HG03135 (cell line): ENCODE results near the gene PLCL1.

Experiments used
- ATAC-seq: cut with Tn5 transposase; IDR thresholded peaks from one replicate; pipeline ENCODE4 v1.9.1; 2021; ENCODE audit warnings: mild to moderate bottlenecking, moderate library complexity; ENCODE audit not compliant: unreplicated experiment

Gene PLCL1

GRCh38 chr2:198098918-198099317, 294.5 kb downstream of the PLCL1 start:
- ATAC-seq: no peak

- no peak for ATAC-seq
These were observed 296.0 kb downstream of the PLCL1 start for GRCh38 chr2:198100346-198100745.

GRCh38 chr2:198101688-198102087, 297.3 kb downstream of the PLCL1 start:
- ATAC-seq: no peak

- no peak for ATAC-seq
These were observed 297.7 kb downstream of the PLCL1 start for GRCh38 chr2:198102120-198102519.

- ATAC-seq: no peak
These were observed 298.5 kb downstream of the PLCL1 start for GRCh38 chr2:198102856-198103255.

GRCh38 chr2:198106621-198107385, 302.4 kb downstream of the PLCL1 start:
- no peak for ATAC-seq

GRCh38 chr2:198113316-198113715, 308.9 kb downstream of the PLCL1 start:
- no peak for ATAC-seq

- ATAC-seq: no peak
These were observed 309.7 kb downstream of the PLCL1 start for GRCh38 chr2:198114064-198114463.

- no peak for ATAC-seq
These were observed 310.8 kb downstream of the PLCL1 start for GRCh38 chr2:198115201-198115600.

- ATAC-seq: no peak
These were observed 312.4 kb downstream of the PLCL1 start for GRCh38 chr2:198116756-198117155.

GRCh38 chr2:198117406-198118041, 313.1 kb downstream of the PLCL1 start:
- ATAC-seq: no peak

GRCh38 chr2:198127627-198128026, 323.2 kb downstream of the PLCL1 start:
- peak; percentile 70 for ATAC-seq

GRCh38 chr2:198129609-198130008, 325.2 kb downstream of the PLCL1 start:
- ATAC-seq: no peak

- no peak for ATAC-seq
These were observed 330.0 kb downstream of the PLCL1 start for GRCh38 chr2:198134293-198134955.

- no peak for ATAC-seq
These were observed 331.1 kb downstream of the PLCL1 start for GRCh38 chr2:198135481-198135934.

GRCh38 chr2:198136142-198136541, 331.7 kb downstream of the PLCL1 start:
- ATAC-seq: no peak

- ATAC-seq: no peak
These were observed 333.3 kb downstream of the PLCL1 start for GRCh38 chr2:198137733-198138132.

- ATAC-seq: no peak
These were observed 337.3 kb downstream of the PLCL1 start for GRCh38 chr2:198141726-198142125.

GRCh38 chr2:198143156-198143555, 338.8 kb downstream of the PLCL1 start:
- ATAC-seq: no peak

- no peak for ATAC-seq
These were observed 339.4 kb downstream of the PLCL1 start for GRCh38 chr2:198143793-198144192.

- no peak for ATAC-seq
These were observed 340.3 kb downstream of the PLCL1 start for GRCh38 chr2:198144660-198145059.
